B cell (primary cell): ENCODE results near the gene THADA. TPM values are rescaled to one million over a fixed set of nuclear protein-coding genes. Genes with fewer than 3 reads are reported as not detected.

Experiments
- ATAC-seq: fragments of 200-7000 bp; cut with Tn5 transposase; one replicate; pipeline ENCODE4 v1.10.0; 2021; ENCODE audit warnings: low read depth, mild to moderate bottlenecking, moderate number of reproducible peaks, moderate library complexity
- CTCF ChIA-PET: fragments of 350-600 bp; sonication (Branson Sonifier 250); formaldehyde crosslinking; loops from one replicate; lab custom pipeline; 2021; ENCODE audit warnings: antibody characterized with exemption, inconsistent platforms; lab: Charles Lee
- POLR2A ChIA-PET: fragments of 350-600 bp; sonication (Branson Sonifier 250); formaldehyde crosslinking; loops from one replicate; lab custom pipeline; 2021; ENCODE audit warnings: antibody characterized with exemption; lab: Charles Lee
- DNase-seq: peaks from one replicate; pipeline ENCODE4 v3.0.0; 2013
- H2AFZ ChIP-seq: 2 replicates; pipeline ENCODE4 v1.6.1; 2012; ENCODE audit warnings: mild to moderate bottlenecking, low read depth, low read length; ENCODE audit not compliant: insufficient read depth, poor library complexity, severe bottlenecking
- H3K27ac ChIP-seq, 2 donors: 1 replicate in 1 of 2; 2 replicates in 1 of 2; pipeline ENCODE4 v1.5.1; 2012 to 2013; ENCODE audit warnings: low read length in 2 of 2, mild to moderate bottlenecking in 2 of 2, moderate library complexity in 1 of 2
- H3K27me3 ChIP-seq, 4 experiments: fragments of 200-600 bp in 1 of 4; sonication (generic) in 1 of 4; replicated peaks in 1 of 4; 1 replicate in 2 of 4; 2 replicates in 2 of 4; pipeline versions ENCODE4 v1.6.1 to v1.7.0; 2013 to 2016; ENCODE audit warnings: low read length in 3 of 4, mild to moderate bottlenecking in 2 of 4, mixed read lengths in 1 of 4, moderate library complexity in 1 of 4; ENCODE audit not compliant: insufficient read depth in 4 of 4, control insufficient read depth in 3 of 4; ENCODE audit errors: control extremely low read depth in 1 of 4
- H3K36me3 ChIP-seq, 2 experiments: replicated peaks in 1 of 2; 1 replicate in 1 of 2; 2 replicates in 1 of 2; pipeline versions ENCODE4 v1.6.1 to v1.7.1; 2013; ENCODE audit warnings: low read length in 1 of 2; ENCODE audit not compliant: insufficient read depth in 2 of 2, control insufficient read depth in 1 of 2; ENCODE audit errors: control extremely low read depth in 1 of 2, extremely low read depth in 1 of 2
- H3K4me1 ChIP-seq, 2 donors: fragments of 200-600 bp in 1 of 2; sonication (generic) in 1 of 2; 1 replicate in 1 of 2; 2 replicates in 1 of 2; pipeline versions ENCODE4 v1.5.1 to v1.6.1; 2013 to 2017; ENCODE audit warnings: low read length in 2 of 2; ENCODE audit not compliant: control insufficient read depth in 2 of 2, insufficient read depth in 2 of 2
- H3K4me2 ChIP-seq: replicated peaks from 2 replicates; pipeline ENCODE3; 2012; ENCODE audit warnings: mild to moderate bottlenecking, low read depth, low read length; ENCODE audit not compliant: poor library complexity, severe bottlenecking
- H3K4me3 ChIP-seq, 5 experiments: fragments of 200-600 bp in 1 of 5; sonication (generic) in 1 of 5; 1 replicate in 3 of 5; 2 replicates in 2 of 5; pipeline versions ENCODE4 v1.5.1 to v1.7.0; 2011 to 2016; ENCODE audit warnings: low read length in 4 of 5, mild to moderate bottlenecking in 4 of 5, low read depth in 2 of 5, control low read depth in 1 of 5, moderate library complexity in 1 of 5; ENCODE audit not compliant: insufficient read depth in 1 of 5; ENCODE audit errors: control extremely low read depth in 1 of 5, extremely low read depth in 1 of 5
- H3K79me2 ChIP-seq: fragments of 200-600 bp; sonication (generic); one replicate; pipeline ENCODE4 v1.6.0; 2016; ENCODE audit warnings: low read length; ENCODE audit not compliant: control insufficient read depth, insufficient read depth
- H3K9ac ChIP-seq: fragments of 200-600 bp; sonication (generic); 2 replicates; pipeline ENCODE4 v1.6.1; 2017; ENCODE audit warnings: mild to moderate bottlenecking, low read length, moderate library complexity
- H3K9me3 ChIP-seq, 3 donors: one replicate each; pipeline versions ENCODE4 v1.6.1 to v1.7.1; 2013; ENCODE audit warnings: low read length in 2 of 3; ENCODE audit not compliant: control insufficient read depth in 2 of 3, insufficient read depth in 1 of 3; ENCODE audit errors: control extremely low read depth in 1 of 3
- H4K20me1 ChIP-seq: 2 replicates; pipeline ENCODE4 v1.6.0; 2012; ENCODE audit warnings: mild to moderate bottlenecking, low read length; ENCODE audit not compliant: insufficient read depth, control insufficient read depth, poor library complexity, severe bottlenecking
- H3K27ac Mint-ChIP-seq: one replicate; pipeline ENCODE4 v1.8.0; 2021; ENCODE audit warnings: mixed read lengths
- H3K27me3 Mint-ChIP-seq: one replicate; pipeline ENCODE4 v1.8.0; 2021; ENCODE audit warnings: mixed read lengths
- H3K4me1 Mint-ChIP-seq: one replicate; pipeline ENCODE4 v1.8.0; 2021; ENCODE audit warnings: mixed read lengths
- H3K4me3 Mint-ChIP-seq: one replicate; pipeline ENCODE4 v1.8.0; 2021; ENCODE audit warnings: mixed read lengths
- H3K9me3 Mint-ChIP-seq: one replicate; pipeline ENCODE4 v1.8.0; 2022; ENCODE audit warnings: mixed read lengths; ENCODE audit not compliant: insufficient read depth
- EZH2 ChIP-seq: IDR thresholded peaks from 2 replicates; pipeline ENCODE4 v1.6.1; 2012; ENCODE audit warnings: borderline replicate concordance, low read depth, mild to moderate bottlenecking, moderate library complexity, low read length; ENCODE audit not compliant: insufficient read depth, poor library complexity, severe bottlenecking
- WGBS: methylation state at CpG from one replicate; pipeline ENCODE4 v1.1.5; 2013; ENCODE audit warnings: missing lambda C conversion rate; ENCODE audit not compliant: insufficient coverage; 5-methylcytosine and 5-hydroxymethylcytosine counted together
- intact Hi-C: fragments of 100-400 bp; cut with micrococcal nuclease; formaldehyde crosslinking; loops from one replicate; pipeline ENCODE4 v1.10.0; 2022
- polyA plus RNA-seq: library from polyadenylated mRNA; depleted of rRNA; stranded (reverse); fragments of >200 nt; gene quantifications from 2 replicates; pipeline ENCODE4 v1.2.3, GENCODE V29; 2012
- total RNA-seq, 2 donors: library from RNA; stranded (reverse); fragments of 120-200 nt in 1 of 2; gene quantifications; 1 replicate in 1 of 2; 2 replicates in 1 of 2; pipeline versions ENCODE4 v1.2.3 to v1.2.4, GENCODE V29; 2013 to 2022
- TF ChIP-seq, protein P1 (sequence below): fragments of 200-600 bp; IDR thresholded peaks from one replicate; pipeline ENCODE4 v1.8.0; 2022; ENCODE audit warnings: antibody characterized with exemption, mild to moderate bottlenecking

THADA gene
- total and polyA plus RNA-seq, 2 donors (not counting 1 experiment from before 2014, with no cell fraction given), result 17.6 to 48.5 TPM

DNA sequence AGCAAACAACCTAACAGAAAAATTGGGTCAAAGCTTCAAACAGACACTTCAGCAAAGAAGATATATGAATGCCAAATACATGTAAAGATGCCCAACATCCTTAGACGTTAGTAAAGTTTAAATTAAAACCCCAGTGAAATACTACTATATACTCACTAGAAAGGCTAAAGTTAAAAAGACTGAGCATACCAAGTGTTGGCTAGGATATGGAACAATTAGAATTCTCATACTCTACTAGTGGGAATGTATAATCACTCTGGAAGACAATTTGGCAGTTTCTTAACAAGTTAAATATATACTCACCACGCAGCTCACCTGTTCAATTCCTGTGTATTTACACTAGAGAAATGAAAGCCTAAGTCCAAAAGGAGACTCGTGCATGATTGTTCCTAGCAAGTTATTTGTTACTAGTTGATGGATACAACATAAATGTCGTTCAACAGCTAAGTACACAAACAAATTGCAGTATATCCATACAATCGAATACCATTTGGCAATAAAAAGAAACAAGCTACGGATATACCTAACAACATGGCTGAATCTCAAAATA lies 185.7 kb downstream of the THADA start:
- Histone ChIP-seq H3K9ac (no peak overlapping the region), H3K36me3 (peaks cover 1 to 13% of the 10 kb centered on the region in 2 experiments), H3K79me2 (no peaks in the 10 kb centered on the region), H3K27ac (no peak overlapping the region), H3K27me3 (no peaks in the 10 kb centered on the region), H4K20me1 (peaks cover 3% of the 10 kb centered on the region), H3K4me1 (peaks cover 13 to 15% of the 10 kb centered on the region in 2 donors), H3K9me3 (no peaks in the 10 kb centered on the region), H3K4me2 (no peak overlapping the region), H2AFZ (no peak overlapping the region), H3K4me3 (no peak overlapping the region)
- ChIA-PET POLR2A (interaction anchor here (1.5 kb wide), 1 partner anchor 23 kb away, joined by 5 read pairs; no protein-coding TSS in a partner anchor), CTCF (interaction anchor here (0.7 to 1.6 kb wide), 3 partner anchors 54 to 181 kb away, joined by 3 to 6 read pairs (median 6); no protein-coding TSS in a partner anchor)
- Mint-ChIP-seq H3K9me3 (no peaks in the 10 kb centered on the region), H3K27me3 (no peaks in the 10 kb centered on the region), H3K4me3 (no peak overlapping the region), H3K4me1 (peaks cover 23% of the 10 kb centered on the region), H3K27ac (no peak overlapping the region)
- no CpG with 5 or more reads among the region's 6 CpGs for WGBS
- ATAC-seq, result no peak
- DNase-seq, result no peak
- intact Hi-C loops, result no loop called here
- TF ChIP-seq, protein P1, sequence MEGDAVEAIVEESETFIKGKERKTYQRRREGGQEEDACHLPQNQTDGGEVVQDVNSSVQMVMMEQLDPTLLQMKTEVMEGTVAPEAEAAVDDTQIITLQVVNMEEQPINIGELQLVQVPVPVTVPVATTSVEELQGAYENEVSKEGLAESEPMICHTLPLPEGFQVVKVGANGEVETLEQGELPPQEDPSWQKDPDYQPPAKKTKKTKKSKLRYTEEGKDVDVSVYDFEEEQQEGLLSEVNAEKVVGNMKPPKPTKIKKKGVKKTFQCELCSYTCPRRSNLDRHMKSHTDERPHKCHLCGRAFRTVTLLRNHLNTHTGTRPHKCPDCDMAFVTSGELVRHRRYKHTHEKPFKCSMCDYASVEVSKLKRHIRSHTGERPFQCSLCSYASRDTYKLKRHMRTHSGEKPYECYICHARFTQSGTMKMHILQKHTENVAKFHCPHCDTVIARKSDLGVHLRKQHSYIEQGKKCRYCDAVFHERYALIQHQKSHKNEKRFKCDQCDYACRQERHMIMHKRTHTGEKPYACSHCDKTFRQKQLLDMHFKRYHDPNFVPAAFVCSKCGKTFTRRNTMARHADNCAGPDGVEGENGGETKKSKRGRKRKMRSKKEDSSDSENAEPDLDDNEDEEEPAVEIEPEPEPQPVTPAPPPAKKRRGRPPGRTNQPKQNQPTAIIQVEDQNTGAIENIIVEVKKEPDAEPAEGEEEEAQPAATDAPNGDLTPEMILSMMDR, result no peak
- TF ChIP-seq EZH2, result no peak
